Parathyroid adenoma (tissue), 2 donors: Measurements from ENCODE around the gene POLR1G.

Experiments
- H2AFZ ChIP-seq: fragments of 300-600 bp; sonication (generic); one replicate; pipeline ENCODE4 v1.7.0; 2017; ENCODE audit warnings: antibody characterized with exemption, mild to moderate bottlenecking
- H3K27ac ChIP-seq: fragments of 300-600 bp; sonication (generic); one replicate; pipeline ENCODE4 v1.7.0; 2017
- H3K27me3 ChIP-seq: fragments of 300-600 bp; sonication (generic); one replicate; pipeline ENCODE4 v1.7.0; 2017; ENCODE audit warnings: low read length; ENCODE audit not compliant: control insufficient read depth, insufficient read depth
- H3K36me3 ChIP-seq: fragments of 300-600 bp; sonication (generic); one replicate; pipeline ENCODE4 v1.7.0; 2017; ENCODE audit warnings: low read length; ENCODE audit not compliant: control insufficient read depth, insufficient read depth
- H3K4me1 ChIP-seq: fragments of 300-600 bp; sonication (generic); one replicate; pipeline ENCODE4 v1.7.0; 2017; ENCODE audit warnings: control low read depth
- H3K4me2 ChIP-seq: fragments of 300-600 bp; sonication (generic); one replicate; pipeline ENCODE4 v1.7.0; 2017; ENCODE audit warnings: low read length
- H3K4me3 ChIP-seq: fragments of 300-600 bp; sonication (generic); one replicate; pipeline ENCODE4 v1.7.0; 2017; ENCODE audit warnings: low read depth, low read length
- H3K79me2 ChIP-seq: fragments of 300-600 bp; sonication (generic); one replicate; pipeline ENCODE4 v1.7.0; 2017; ENCODE audit warnings: control low read depth
- H3K9ac ChIP-seq: fragments of 300-600 bp; sonication (generic); one replicate; pipeline ENCODE4 v1.7.0; 2017; ENCODE audit warnings: mild to moderate bottlenecking
- H3K9me3 ChIP-seq: fragments of 300-600 bp; sonication (generic); one replicate; pipeline ENCODE4 v1.7.0; 2017; ENCODE audit warnings: low read length; ENCODE audit not compliant: control insufficient read depth
- CTCF ChIP-seq: fragments of 300-600 bp; sonication (generic); IDR thresholded peaks from one replicate; pipeline ENCODE4 v1.7.0; 2017; ENCODE audit warnings: antibody characterized with exemption, mild to moderate bottlenecking
- donor health status: primary hyperparathyroidism.

Gene POLR1G

GRCh38 chr19:45437328-45437727 is 30.9 kb downstream of the POLR1G start:
- H3K4me1 ChIP-seq: peaks cover 4% of the 10 kb centered on the region
- no peaks in the 10 kb centered on the region for H3K9me3 ChIP-seq
- TF ChIP-seq CTCF: no peak
- no peak overlapping the region for H2AFZ ChIP-seq
- no peaks in the 10 kb centered on the region for H3K27me3 ChIP-seq
- H3K4me3 ChIP-seq: no peak overlapping the region
- no peak overlapping the region for H3K9ac ChIP-seq
- no peak overlapping the region for H3K27ac ChIP-seq
- no peaks in the 10 kb centered on the region for H3K36me3 ChIP-seq
- H3K79me2 ChIP-seq: no peaks in the 10 kb centered on the region
- H3K4me2 ChIP-seq: no peak overlapping the region

GRCh38 chr19:45439190-45439568 is 32.7 kb downstream of the POLR1G start:
- Histone ChIP-seq H3K9ac (no peak overlapping the region), H3K4me3 (peak overlapping the region; percentile 80), H2AFZ (peak overlapping the region; percentile 94), H3K27ac (peak overlapping the region; percentile 87), H3K4me1 (peaks cover 9% of the 10 kb centered on the region), H3K79me2 (no peaks in the 10 kb centered on the region), H3K9me3 (no peaks in the 10 kb centered on the region), H3K4me2 (peak overlapping the region; percentile 90), H3K27me3 (no peaks in the 10 kb centered on the region), H3K36me3 (no peaks in the 10 kb centered on the region)
- no peak for TF ChIP-seq CTCF

- H3K27ac ChIP-seq: peak overlapping the region; percentile 87
- peak overlapping the region; percentile 94 for H2AFZ ChIP-seq
- peak overlapping the region; percentile 90 for H3K4me2 ChIP-seq
- peak overlapping the region; percentile 78 for H3K9ac ChIP-seq
- peaks cover 2% of the 10 kb centered on the region for H3K79me2 ChIP-seq
- H3K27me3 ChIP-seq: no peaks in the 10 kb centered on the region
- no peaks in the 10 kb centered on the region for H3K36me3 ChIP-seq
- peak; percentile 100 for TF ChIP-seq CTCF
- H3K4me3 ChIP-seq: peak overlapping the region; percentile 80
- no peaks in the 10 kb centered on the region for H3K9me3 ChIP-seq
- peaks cover 13% of the 10 kb centered on the region for H3K4me1 ChIP-seq
These were observed 33.3 kb downstream of the POLR1G start for GRCh38 chr19:45439569-45440258.

GRCh38 chr19:45440259-45440638 is 33.8 kb downstream of the POLR1G start:
- TF ChIP-seq CTCF: no peak
- no peaks in the 10 kb centered on the region for H3K9me3 ChIP-seq
- peaks cover 3% of the 10 kb centered on the region for H3K79me2 ChIP-seq
- no peaks in the 10 kb centered on the region for H3K36me3 ChIP-seq
- H2AFZ ChIP-seq: peak overlapping the region; percentile 94
- H3K27me3 ChIP-seq: no peaks in the 10 kb centered on the region
- peak overlapping the region; percentile 87 for H3K27ac ChIP-seq
- H3K4me1 ChIP-seq: peaks cover 15% of the 10 kb centered on the region
- H3K4me3 ChIP-seq: peak overlapping the region; percentile 80
- peak overlapping the region; percentile 78 for H3K9ac ChIP-seq
- H3K4me2 ChIP-seq: peak overlapping the region; percentile 90
